Peyer's patch (tissue), 4 donors: ENCODE data around the gene RUNDC3A.
"Not testable (repeated sequence)": the region's sequence is repeated elsewhere in the genome, so short reads cannot be mapped to it uniquely, and the experiment has no call there.

Experiments
- POLR2A ChIP-seq, 2 donors: fragments of 450-650 bp; IDR thresholded peaks; one replicate each; pipeline ENCODE4 v1.5.1; 2017; ENCODE audit warnings: antibody characterized with exemption in 2 of 2, mild to moderate bottlenecking in 2 of 2, moderate library complexity in 2 of 2
- TF ChIP-seq, protein P1 (sequence below), 6 experiments: fragments of 450-650 bp in 4 of 6; fragments of 200-600 bp in 2 of 6; sonication (generic) in 1 of 6; IDR thresholded peaks; one replicate each; pipeline ENCODE4 v1.5.1; 2017 to 2019; ENCODE audit warnings: antibody characterized with exemption in 6 of 6, mild to moderate bottlenecking in 3 of 6, moderate library complexity in 1 of 6

DNA sequence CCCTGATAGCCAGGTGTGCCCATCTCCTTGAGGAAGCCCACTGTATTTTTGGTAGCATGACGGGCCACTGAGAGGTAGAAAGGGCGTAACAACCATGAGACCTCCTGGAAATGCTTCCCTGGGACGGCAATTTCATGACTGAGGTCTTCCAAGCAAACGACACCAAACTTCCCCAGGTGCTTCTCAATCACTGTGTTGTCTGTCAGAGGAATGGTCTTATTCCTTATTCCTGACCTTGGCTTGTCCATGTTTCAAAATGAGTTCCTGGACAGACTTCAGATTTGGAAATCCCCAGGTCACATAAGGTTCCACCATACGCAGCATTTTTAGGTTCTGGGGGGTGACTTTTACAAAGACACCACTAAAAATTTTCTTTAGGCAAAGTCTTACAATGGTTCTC lies 56.6 kb downstream of the RUNDC3A start:
- TF ChIP-seq, protein P1, sequence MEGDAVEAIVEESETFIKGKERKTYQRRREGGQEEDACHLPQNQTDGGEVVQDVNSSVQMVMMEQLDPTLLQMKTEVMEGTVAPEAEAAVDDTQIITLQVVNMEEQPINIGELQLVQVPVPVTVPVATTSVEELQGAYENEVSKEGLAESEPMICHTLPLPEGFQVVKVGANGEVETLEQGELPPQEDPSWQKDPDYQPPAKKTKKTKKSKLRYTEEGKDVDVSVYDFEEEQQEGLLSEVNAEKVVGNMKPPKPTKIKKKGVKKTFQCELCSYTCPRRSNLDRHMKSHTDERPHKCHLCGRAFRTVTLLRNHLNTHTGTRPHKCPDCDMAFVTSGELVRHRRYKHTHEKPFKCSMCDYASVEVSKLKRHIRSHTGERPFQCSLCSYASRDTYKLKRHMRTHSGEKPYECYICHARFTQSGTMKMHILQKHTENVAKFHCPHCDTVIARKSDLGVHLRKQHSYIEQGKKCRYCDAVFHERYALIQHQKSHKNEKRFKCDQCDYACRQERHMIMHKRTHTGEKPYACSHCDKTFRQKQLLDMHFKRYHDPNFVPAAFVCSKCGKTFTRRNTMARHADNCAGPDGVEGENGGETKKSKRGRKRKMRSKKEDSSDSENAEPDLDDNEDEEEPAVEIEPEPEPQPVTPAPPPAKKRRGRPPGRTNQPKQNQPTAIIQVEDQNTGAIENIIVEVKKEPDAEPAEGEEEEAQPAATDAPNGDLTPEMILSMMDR (IDR thresholded peaks at IDR 0.05): not testable (repeated sequence)
- TF ChIP-seq POLR2A (IDR thresholded peaks at IDR 0.05): not testable (repeated sequence)
